GM21786 (cell line): ENCODE data around the gene DCUN1D4.
A peak's percentile ranks its signal among the peaks of the same experiment; 100 is the strongest.

Source experiments
- ATAC-seq: cut with Tn5 transposase; IDR thresholded peaks from one replicate; pipeline ENCODE4 v1.9.1; 2021; ENCODE audit not compliant: unreplicated experiment

Gene DCUN1D4

GRCh38 chr4:51842554-51843308 is at the start of gene DCUN1D4:
Gene DCUN1D4 (plus strand): TSS chr4:51843153. CDS start chr4:51843243, 90 bp downstream.
- peak; percentile 90 for ATAC-seq

DNA sequence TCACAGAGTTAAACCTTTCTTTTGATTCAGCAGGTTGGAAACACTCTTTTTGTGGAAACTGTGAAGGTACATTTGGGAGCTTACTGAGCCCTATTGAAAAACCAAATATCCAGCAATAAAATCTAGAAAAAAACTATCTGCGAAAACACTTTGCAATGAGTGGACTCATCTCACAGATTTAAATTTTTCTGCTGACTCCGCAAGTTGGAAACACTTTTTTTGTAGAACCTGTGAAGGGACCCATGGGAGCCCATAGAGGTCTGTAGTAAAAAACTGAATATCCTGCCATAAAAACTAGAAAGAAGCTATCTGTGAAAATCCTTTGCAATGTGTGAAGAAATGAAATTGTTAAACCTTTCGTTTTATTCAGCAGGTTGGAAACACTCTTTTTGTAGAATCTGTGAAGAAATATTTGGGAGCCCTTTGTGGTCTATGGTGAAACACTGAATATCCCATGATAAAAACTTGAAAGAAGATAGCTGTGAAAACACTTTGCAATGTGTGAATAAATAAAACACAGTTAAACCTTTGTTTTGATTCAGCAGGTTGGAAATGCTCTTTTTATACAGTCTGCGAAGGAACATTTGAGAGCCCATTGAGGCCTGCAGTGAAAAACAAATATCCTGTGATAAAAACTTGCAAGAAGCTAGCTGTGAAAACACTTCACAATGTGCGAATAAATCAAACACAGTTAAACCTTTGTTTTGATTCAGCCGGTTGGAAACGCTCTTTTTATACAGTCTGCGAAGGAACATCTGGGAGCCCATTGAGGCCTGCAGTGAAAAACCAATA is 22.3 kb upstream of the DCUN1D4 start:
- no peak for ATAC-seq

- ATAC-seq, result no peak
Measured at GRCh38 chr4:51825341-51825740, 17.6 kb upstream of the DCUN1D4 start.

DNA sequence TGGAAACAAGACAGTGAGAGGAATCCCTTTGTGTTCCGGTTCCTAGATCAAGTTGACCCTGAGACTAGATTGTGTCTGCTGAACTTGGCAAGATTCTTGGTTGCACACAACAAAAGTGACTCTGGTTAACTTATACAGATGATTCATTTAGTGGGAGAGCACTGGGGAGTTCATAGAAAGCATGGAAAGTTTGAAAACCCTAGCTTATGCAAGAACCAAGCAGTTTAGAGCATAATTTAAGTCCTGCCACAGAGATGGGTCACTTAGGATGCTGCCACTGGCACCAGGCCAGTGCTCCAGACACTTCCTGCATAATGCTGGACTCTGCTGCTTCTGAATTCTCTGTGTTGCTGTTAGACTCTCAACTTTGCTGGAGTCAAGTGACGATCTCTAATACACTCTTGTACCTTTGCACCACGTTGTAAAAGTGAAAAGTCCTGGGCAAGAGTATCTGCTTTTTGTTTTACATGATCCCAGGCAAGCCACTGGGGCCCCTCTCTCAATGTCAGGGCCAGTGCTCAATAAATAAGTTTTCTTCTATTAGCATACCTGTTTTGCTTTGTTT is 12.7 kb upstream of the DCUN1D4 start:
- no peak for ATAC-seq

GRCh38 chr4:51831133-51831532 is 11.8 kb upstream of the DCUN1D4 start:
- peak; percentile 71 for ATAC-seq

- no peak for ATAC-seq
Measured at GRCh38 chr4:51833236-51833635, 9.7 kb upstream of the DCUN1D4 start.

DNA sequence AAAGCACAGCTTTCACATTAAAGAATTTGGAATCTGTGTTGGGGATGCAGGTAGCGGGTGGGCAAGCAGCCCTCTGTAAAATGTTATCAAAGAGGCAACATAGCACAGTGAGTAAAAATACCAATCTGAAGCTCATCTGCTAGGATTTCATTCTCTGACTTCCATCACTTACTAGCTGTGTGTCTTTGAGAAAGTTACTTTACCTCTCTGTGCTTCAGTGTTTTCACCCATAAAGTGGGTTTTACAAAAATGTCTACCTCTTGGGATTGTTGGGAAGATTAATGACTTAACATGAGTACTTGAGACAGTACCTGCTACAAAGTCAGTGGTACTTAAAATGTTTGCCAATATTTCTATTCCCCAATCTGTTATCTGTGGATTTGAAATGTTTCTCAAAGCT is 7.9 kb upstream of the DCUN1D4 start:
- ATAC-seq, result no peak

DNA sequence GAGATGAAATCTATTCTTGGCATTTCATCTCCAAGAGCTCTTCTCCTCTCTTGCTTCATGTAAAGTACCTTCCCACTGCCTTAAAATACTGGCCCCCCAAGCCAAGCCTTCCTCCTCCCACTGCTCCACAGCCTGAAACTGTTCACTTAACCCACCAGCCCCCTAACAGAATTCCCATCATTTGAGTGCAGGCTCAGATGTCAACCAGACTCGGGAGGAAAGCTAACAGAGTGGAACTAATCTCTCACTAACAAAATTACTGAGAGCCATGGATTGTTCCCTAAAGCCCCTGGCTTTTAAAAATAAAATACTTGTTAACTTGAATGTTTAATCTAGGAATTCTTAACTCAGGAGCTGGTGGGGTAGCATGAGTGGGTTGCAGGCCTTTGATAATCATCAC is 7.1 kb upstream of the DCUN1D4 start:
- ATAC-seq, result no peak

- ATAC-seq, result no peak
Measured at GRCh38 chr4:51836549-51836948, 6.4 kb upstream of the DCUN1D4 start.

- ATAC-seq, result no peak
Measured at GRCh38 chr4:51840781-51841180, 2.2 kb upstream of the DCUN1D4 start.

GRCh38 chr4:51842167-51842553 is 793 bp upstream of the DCUN1D4 start:
- no peak for ATAC-seq

DNA sequence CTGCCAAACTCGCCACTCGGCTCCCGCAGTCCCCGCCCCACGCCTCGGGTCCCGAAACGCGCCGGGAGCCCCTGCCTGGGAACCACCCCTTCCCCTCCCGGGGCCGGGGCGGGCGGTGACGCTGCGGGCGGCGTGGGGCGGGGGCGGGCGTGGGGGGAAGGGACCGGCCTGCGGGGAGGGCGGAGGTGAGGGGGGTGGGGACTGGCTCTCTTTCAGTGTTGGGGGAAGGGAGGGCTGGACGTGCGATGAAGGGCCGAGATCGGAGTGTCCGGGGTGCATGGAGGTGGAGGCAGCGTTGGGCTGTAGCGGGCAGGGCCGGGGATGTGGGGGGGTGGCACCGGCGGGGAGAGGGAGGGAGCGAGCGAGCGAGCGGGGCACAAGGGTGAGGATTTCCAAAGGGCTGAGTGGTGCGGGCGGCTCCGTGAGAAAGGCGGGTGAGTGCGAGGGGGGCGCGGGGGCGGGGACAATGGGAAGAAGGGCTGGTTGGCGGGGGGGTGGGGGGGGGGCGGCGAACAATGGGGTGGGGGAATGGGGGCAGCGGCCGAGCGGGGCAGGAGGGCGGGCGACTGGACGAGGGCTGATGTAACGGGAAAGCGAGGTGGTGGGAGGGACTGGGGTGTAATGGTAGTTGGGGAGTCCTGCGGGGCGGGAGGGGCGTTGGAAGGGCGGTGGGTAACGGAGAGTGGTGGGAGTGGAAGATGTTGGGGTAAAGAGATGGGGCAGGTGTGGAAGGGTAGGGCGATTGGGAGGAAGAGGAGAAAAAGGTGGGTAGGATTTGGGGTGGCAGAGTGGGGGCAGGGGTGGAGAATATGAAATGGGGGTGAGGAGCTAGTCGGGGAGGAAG is 578 bp downstream of the DCUN1D4 start:
- ATAC-seq, result peak; percentile 19

GRCh38 chr4:51844153-51845054 is 1.5 kb downstream of the DCUN1D4 start:
- peak; percentile 40 for ATAC-seq

- ATAC-seq, result no peak
Measured at GRCh38 chr4:51845055-51845426, 2.1 kb downstream of the DCUN1D4 start.

DNA sequence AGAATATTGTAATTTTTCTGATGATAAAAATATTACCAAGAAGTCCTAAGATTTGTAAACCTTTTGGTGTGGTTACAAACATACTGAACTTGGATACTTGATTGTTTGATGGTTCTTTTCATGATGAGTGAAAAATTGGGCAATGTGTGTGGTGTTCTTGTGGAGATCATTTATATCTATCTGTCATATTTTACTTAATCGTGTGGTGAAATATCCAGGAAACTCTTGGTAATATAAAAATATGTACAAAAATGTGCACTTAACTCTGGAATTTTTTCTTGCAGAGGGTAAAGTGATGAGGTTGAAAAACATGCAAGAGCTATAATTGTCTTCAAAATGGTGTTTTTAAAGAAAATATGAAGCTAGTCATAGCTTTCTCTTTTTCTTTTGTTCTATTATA is 2.8 kb downstream of the DCUN1D4 start:
- ATAC-seq, result no peak

DNA sequence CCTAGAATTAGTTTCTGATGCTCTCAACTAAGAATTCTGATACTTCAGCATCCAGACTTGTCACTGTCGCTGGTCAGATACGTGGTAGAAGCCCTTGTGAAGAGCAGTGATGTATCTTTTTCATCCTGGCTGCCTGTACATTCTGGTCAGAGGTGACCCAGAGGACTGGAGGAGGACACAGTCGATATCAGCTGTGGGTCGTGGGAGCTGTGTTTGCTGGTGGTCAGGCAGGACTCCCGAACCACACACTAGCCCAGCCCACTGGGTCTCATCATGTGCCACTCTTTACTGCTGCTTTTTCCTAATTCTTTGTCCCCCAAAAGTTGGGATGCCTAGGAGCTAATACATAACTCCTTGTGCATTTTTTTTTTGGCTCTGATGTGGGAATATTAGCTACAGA is 6.5 kb downstream of the DCUN1D4 start:
- ATAC-seq, result no peak

- ATAC-seq, result no peak
Measured at GRCh38 chr4:51850294-51850693, 7.3 kb downstream of the DCUN1D4 start.

- no peak for ATAC-seq
Measured at GRCh38 chr4:51851090-51851936, 8.4 kb downstream of the DCUN1D4 start.

- no peak for ATAC-seq
Measured at GRCh38 chr4:51851937-51852290, 9.0 kb downstream of the DCUN1D4 start.
